Vagina (tissue), 2 donors: ENCODE measurements around the gene AARS2.

ENCODE experiments used
- CTCF ChIP-seq, 3 experiments: fragments of 450-650 bp in 2 of 3; fragments of 200-600 bp in 1 of 3; sonication (generic) in 1 of 3; IDR thresholded peaks; one replicate each; pipeline ENCODE4 v1.5.1; 2017 to 2019; ENCODE audit warnings: antibody characterized with exemption in 3 of 3, mild to moderate bottlenecking in 2 of 3, moderate library complexity in 2 of 3
- POLR2AphosphoS5 ChIP-seq, 2 donors: sonication (generic); formaldehyde crosslinking; IDR thresholded peaks; one replicate each; pipeline ENCODE4 v1.9.0; 2017; ENCODE audit warnings: antibody characterized with exemption in 2 of 2, mild to moderate bottlenecking in 2 of 2, low read depth in 1 of 2; ENCODE audit not compliant: insufficient read depth in 1 of 2

- TF ChIP-seq CTCF (IDR thresholded peaks at IDR 0.05): no peak
- TF ChIP-seq POLR2AphosphoS5 (IDR thresholded peaks at IDR 0.05; ENCODE audit: insufficient read depth in 1 of 2, low read depth in 1 of 2): no peak
Observed at GRCh38 chr6:44266347-44266746, 46.8 kb downstream of the AARS2 start.
